Measurements from ENCODE around the gene AP2M1. TPM values are rescaled to one million over a fixed set of nuclear protein-coding genes. Genes with fewer than 3 reads are reported as not detected.

Gene AP2M1
- total RNA-seq, 1 donor from 2014 or later = 213 TPM

GRCh38 chr3:184143327-184143726, 31.3 kb upstream of the AP2M1 start:
- TF ChIP-seq CTCF (IDR thresholded peaks at IDR 0.05; ENCODE audit: unreplicated experiment) = no peak
- no peaks in the 10 kb centered on the region for H3K27me3 Mint-ChIP-seq
- H3K4me1 Mint-ChIP-seq (ENCODE audit: low read depth) = no peaks in the 10 kb centered on the region
- DNase-seq (ENCODE audit: low spot score, unreplicated experiment) = no peak
- H3K27ac Mint-ChIP-seq = no peak overlapping the region
- peaks cover 11% of the 10 kb centered on the region for H3K36me3 Mint-ChIP-seq (ENCODE audit: insufficient read depth)
- H3K9me3 Mint-ChIP-seq (ENCODE audit: low read depth) = no peaks in the 10 kb centered on the region
- H3K4me3 Mint-ChIP-seq (ENCODE audit: low read depth) = no peak overlapping the region

GRCh38 chr3:184144505-184144904, 30.1 kb upstream of the AP2M1 start:
- Mint-ChIP-seq H3K27ac (no peak overlapping the region), H3K27me3 (no peaks in the 10 kb centered on the region), H3K36me3 (ENCODE audit: insufficient read depth) (peaks cover 11% of the 10 kb centered on the region), H3K4me1 (ENCODE audit: low read depth) (no peaks in the 10 kb centered on the region), H3K9me3 (ENCODE audit: low read depth) (no peaks in the 10 kb centered on the region), H3K4me3 (ENCODE audit: low read depth) (no peak overlapping the region)
- no peak for TF ChIP-seq CTCF (IDR thresholded peaks at IDR 0.05; ENCODE audit: unreplicated experiment)
- no peak for DNase-seq (ENCODE audit: low spot score, unreplicated experiment)

GRCh38 chr3:184145111-184145524, 29.5 kb upstream of the AP2M1 start:
- peak; percentile 46 for TF ChIP-seq CTCF (IDR thresholded peaks at IDR 0.05; ENCODE audit: unreplicated experiment)
- Mint-ChIP-seq H3K36me3 (ENCODE audit: insufficient read depth) (peaks cover 8% of the 10 kb centered on the region), H3K27me3 (no peaks in the 10 kb centered on the region), H3K4me3 (ENCODE audit: low read depth) (no peak overlapping the region), H3K27ac (peak overlapping the region; percentile 78), H3K9me3 (ENCODE audit: low read depth) (no peaks in the 10 kb centered on the region), H3K4me1 (ENCODE audit: low read depth) (no peaks in the 10 kb centered on the region)
- DNase-seq (ENCODE audit: low spot score, unreplicated experiment) = no peak

- no peak for DNase-seq (ENCODE audit: low spot score, unreplicated experiment)
- no peak for TF ChIP-seq CTCF (IDR thresholded peaks at IDR 0.05; ENCODE audit: unreplicated experiment)
- Mint-ChIP-seq H3K27me3 (no peaks in the 10 kb centered on the region), H3K9me3 (ENCODE audit: low read depth) (no peaks in the 10 kb centered on the region), H3K27ac (no peak overlapping the region), H3K36me3 (ENCODE audit: insufficient read depth) (peaks cover 8% of the 10 kb centered on the region), H3K4me1 (ENCODE audit: low read depth) (no peaks in the 10 kb centered on the region), H3K4me3 (ENCODE audit: low read depth) (no peak overlapping the region)
These were observed 28.8 kb upstream of the AP2M1 start for GRCh38 chr3:184145751-184146270.

- Mint-ChIP-seq H3K27me3 (no peaks in the 10 kb centered on the region), H3K36me3 (ENCODE audit: insufficient read depth) (peaks cover 3% of the 10 kb centered on the region), H3K27ac (no peak overlapping the region), H3K4me3 (ENCODE audit: low read depth) (no peak overlapping the region), H3K4me1 (ENCODE audit: low read depth) (no peaks in the 10 kb centered on the region), H3K9me3 (ENCODE audit: low read depth) (no peaks in the 10 kb centered on the region)
- no peak for TF ChIP-seq CTCF (IDR thresholded peaks at IDR 0.05; ENCODE audit: unreplicated experiment)
- DNase-seq (ENCODE audit: low spot score, unreplicated experiment) = no peak
These were observed 26.6 kb upstream of the AP2M1 start for GRCh38 chr3:184148076-184148475.
